ENCODE data around the gene THPO.
"Not testable (repeated sequence)": the region's sequence is repeated elsewhere in the genome, so short reads cannot be mapped to it uniquely, and the experiment has no call there.

THPO gene

DNA sequence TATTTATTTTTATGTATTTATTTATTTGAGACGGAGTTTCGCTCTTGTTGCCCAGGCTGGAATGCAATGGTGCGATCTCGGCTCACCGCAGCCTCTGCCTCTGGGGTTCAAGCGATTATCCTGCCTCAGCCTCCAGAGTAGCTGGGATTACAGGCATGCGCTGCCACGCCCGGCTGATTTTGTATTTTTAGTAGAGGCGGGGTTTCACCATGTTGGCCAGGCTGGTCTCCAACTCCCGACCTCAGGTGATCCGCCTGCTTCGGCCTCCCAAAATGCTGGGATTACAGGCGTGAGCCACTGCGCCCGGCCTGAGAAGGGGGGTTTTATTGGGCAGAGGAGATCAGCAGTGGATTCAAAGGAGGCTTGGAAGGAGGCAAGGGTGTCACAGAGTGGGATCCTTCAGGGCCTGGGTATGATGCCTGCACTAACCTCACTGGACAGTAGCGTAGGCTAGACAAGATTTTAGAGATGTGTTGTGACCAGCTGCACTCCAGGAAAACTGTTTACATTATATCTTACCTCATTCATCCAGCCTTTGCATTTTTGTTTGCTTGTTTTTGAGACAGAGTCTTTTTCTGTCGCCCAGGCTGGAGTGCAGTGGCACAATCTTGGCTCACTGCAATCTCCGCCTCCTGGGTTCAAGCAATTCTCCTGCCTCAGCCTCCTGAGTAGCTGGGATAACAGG, 38.4 kb downstream of the THPO start:
- H3K4me1 Mint-ChIP-seq (ENCODE audit: low read depth), result peaks cover 29% of the 10 kb centered on the region
- H3K36me3 Mint-ChIP-seq (ENCODE audit: low read depth); H3K27me3 Mint-ChIP-seq; H3K4me3 Mint-ChIP-seq; H3K9me3 Mint-ChIP-seq; H3K27ac Mint-ChIP-seq: not testable (repeated sequence)

DNA sequence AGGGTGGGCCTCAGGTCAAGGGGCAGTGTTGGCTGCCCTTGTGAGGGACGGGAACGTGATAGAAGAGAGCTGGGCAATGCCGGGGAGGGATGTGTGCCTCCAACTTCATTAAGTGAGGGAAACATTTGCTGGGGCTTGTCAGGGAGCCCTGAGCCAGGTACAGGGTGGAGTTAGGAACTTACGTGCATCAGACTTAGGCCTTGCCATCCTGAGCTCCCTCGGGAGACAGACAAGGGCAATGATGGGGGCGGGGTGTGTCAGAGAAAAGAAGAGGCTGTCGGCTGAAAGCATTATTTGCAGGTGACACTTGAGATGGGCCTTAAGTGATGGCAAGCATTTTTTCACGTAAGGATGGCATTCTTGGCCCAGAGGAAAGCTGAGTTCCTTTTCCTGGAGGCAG, 39.0 kb downstream of the THPO start:
- Mint-ChIP-seq H3K4me3 (no peak overlapping the region), H3K27me3 (no peaks in the 10 kb centered on the region), H3K9me3 (no peaks in the 10 kb centered on the region), H3K4me1 (ENCODE audit: low read depth) (peaks cover 35% of the 10 kb centered on the region), H3K27ac (no peak overlapping the region), H3K36me3 (ENCODE audit: low read depth) (peaks cover 14% of the 10 kb centered on the region)

DNA sequence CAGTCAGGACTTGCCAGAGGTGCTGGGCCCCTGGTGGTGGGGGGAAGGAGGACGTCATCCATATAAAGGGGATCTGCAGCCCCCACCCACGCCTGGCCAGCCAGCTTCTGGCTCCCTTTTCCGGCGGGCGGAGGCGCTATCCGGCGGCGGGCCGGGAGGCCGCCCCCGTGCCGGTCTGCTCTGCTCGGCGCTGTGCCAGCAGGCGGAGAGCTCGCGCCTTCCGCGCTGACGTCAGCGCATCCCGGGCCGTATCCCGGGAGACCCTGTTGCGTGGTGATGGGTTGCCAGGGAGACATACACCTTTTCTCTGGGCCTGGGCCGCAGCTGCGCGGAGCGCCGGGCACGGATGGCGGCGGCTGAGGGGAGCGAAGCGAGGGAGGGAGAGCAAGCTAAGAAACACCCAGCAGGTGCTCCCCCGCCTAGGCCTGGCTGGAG, 39.5 kb downstream of the THPO start:
- Mint-ChIP-seq H3K27ac (no peak overlapping the region), H3K4me3 (no peak overlapping the region), H3K4me1 (ENCODE audit: low read depth) (peaks cover 40% of the 10 kb centered on the region), H3K9me3 (no peaks in the 10 kb centered on the region), H3K36me3 (ENCODE audit: low read depth) (peaks cover 18% of the 10 kb centered on the region), H3K27me3 (no peaks in the 10 kb centered on the region)

DNA sequence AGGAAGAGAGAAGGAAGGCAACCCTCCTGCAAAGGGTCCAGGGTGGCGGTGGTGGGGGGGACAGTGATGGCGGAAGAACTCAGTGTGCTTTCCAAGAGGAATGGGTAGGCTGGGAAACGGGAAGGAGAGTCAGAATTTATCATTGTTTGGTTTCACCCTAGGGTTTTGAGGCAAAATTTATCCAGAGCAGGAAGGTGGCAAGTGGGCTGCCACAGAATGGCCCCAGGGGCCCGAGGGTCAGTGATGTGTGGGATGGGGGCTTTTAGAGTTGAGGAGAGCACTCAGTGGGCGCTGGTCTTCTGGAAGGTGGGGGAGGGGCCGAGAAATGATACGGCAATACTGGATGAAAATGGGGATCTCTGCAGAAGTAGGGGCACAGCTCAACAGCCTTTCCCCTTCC, 40.0 kb downstream of the THPO start:
- Mint-ChIP-seq H3K36me3 (ENCODE audit: low read depth) (peaks cover 24% of the 10 kb centered on the region), H3K27me3 (no peaks in the 10 kb centered on the region), H3K27ac (no peak overlapping the region)

DNA sequence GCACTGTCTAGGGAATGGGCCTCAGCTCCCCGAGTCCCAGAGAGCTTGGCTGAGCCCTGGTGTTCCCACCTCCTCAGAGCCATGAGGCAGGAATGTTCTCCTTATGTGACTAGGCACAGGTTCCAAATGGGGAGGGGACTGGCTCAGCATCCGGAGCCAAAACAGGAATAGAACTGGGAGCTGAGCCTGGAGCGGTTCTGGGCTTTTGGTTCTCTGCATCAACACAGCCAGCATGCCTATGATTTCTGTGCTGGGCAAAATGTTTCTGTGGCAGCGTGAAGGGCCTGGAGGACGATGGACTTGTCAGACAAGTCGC, 40.6 kb downstream of the THPO start, which contains the start of gene FAM131A:
Gene FAM131A, plus strand, starts transcription at position 202 of the 316 bp plus-strand sequence. Its CDS starts 31 bp downstream, at position 233.
- Mint-ChIP-seq H3K36me3 (ENCODE audit: low read depth) (peaks cover 30% of the 10 kb centered on the region), H3K9me3 (no peaks in the 10 kb centered on the region), H3K4me1 (ENCODE audit: low read depth) (peaks cover 52% of the 10 kb centered on the region)

More for the DNA sequence above, 40.0 kb downstream of the THPO start:
- H3K4me1 Mint-ChIP-seq (ENCODE audit: low read depth), result peaks cover 45% of the 10 kb centered on the region
- no peak overlapping the region for H3K4me3 Mint-ChIP-seq
- no peaks in the 10 kb centered on the region for H3K9me3 Mint-ChIP-seq

DNA sequence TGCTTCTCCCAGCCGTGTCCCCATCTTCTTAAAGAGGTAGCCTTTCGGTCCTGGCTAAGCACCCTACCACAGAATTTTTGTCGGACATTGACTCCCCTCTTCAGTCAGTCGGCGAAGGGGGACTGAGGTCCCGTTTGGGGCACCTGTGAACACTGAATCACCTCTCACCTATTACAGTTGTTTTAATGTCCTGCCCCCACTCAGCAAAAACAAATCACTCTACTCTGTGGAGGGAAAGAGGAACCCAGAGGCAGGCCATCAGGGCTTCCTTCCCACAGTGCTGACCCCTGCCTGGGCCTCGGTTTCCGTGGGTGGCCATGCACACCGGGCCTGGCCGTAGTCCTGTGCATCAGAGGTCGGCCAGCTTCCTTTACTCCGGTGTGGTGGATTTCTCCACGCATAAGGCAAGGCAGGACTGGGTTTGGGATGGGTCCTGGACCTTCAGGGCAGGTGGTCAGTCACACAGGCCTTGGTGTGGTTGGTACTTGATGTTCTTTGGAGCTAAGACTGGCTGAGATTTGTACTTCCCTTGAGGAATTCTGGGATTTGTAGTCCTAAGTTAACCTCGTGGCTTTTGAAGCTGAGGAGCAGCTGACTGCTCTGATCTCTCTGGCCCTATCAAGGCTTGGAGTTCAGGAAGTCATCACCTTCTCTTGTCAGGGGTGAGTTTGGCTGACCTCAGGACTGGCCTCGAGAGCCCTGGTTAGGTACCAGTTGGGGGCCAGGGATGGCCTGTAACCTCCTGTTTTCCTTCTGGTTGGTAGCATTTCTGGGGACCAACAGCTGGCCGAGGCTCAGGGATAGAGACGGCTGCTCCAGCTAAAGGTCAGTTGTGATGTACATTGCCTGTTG, 41.2 kb downstream of the THPO start:
- Mint-ChIP-seq H3K4me1 (ENCODE audit: low read depth) (peaks cover 57% of the 10 kb centered on the region), H3K27me3 (no peaks in the 10 kb centered on the region), H3K36me3 (ENCODE audit: low read depth) (peaks cover 36% of the 10 kb centered on the region), H3K4me3 (peak overlapping the region; percentile 88), H3K9me3 (no peaks in the 10 kb centered on the region), H3K27ac (peak overlapping the region; percentile 81)

More for the DNA sequence above, 40.6 kb downstream of the THPO start, which contains the start of gene FAM131A:
- Mint-ChIP-seq H3K4me3 (peak within 1 kb of the TSS; percentile 88), H3K27ac (peak within 1 kb of the TSS; percentile 81), H3K27me3 (no peaks in the 10 kb centered on the region)

DNA sequence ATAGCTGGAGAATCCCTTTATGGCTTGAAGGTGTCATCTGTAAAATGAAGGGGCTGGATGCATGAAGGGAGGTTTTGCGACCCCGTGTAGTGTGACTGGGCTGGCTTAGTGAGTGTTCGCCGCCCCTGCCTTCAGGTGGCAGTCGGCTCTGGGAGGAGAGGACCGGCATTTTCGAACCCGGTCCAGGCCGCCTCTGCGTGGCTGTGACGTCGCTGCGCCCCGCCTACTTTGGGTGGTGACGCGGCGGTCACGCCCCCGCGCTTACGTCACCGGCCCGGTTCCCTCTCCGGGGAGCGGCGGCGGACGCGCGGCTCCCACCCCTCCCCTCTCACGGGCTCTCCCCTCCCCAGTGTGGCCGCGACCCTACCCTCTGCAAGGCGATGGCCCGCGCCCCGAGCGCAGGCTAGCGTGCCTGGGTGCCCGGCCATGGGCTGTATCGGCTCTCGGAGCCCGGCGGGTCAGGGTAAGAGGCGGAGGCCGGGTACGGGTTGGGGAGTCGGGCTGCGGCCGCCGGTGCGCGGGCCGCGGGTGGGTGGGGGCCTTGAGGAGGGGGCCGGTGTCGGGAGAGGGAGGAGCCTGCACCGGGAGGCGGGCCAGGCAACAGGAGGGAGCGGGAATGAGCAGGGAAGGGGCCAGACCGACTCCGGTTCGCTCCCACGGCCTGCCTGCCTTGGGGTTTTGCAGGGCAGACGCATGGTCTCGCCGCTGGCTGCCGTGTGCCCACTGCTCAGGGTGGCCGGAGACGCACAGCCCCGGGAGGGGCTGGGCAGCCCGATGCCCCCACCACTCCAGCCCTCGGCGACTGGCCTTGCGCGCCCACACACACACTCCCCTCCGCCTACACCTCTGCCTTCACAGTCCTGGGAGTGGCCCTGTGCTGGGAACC, 42.1 kb downstream of the THPO start:
- Mint-ChIP-seq H3K36me3 (ENCODE audit: low read depth) (peaks cover 45% of the 10 kb centered on the region), H3K9me3 (no peaks in the 10 kb centered on the region), H3K27ac (peak overlapping the region; percentile 88), H3K4me3 (peak overlapping the region; percentile 88), H3K4me1 (ENCODE audit: low read depth) (peaks cover 66% of the 10 kb centered on the region), H3K27me3 (no peaks in the 10 kb centered on the region)

DNA sequence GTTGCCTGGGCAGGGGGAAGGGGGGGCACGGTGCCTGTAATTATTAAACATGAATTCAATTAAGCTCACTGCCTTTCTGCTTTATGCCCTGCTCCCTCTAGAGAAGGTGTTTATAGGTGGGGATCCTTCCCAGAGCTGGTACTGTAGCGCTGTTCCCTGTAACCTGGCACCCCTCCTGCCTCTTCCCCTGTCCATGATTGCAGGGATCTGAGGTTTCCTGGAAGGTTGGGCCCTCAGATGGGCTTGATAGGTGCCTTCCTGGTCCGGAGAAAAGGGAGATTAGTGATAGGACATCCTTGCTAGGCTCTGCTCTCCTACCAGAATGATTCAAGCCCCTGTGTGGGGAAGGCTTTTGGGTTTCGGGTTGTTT, 42.7 kb downstream of the THPO start:
- H3K4me3 Mint-ChIP-seq, result peak overlapping the region; percentile 88

DNA sequence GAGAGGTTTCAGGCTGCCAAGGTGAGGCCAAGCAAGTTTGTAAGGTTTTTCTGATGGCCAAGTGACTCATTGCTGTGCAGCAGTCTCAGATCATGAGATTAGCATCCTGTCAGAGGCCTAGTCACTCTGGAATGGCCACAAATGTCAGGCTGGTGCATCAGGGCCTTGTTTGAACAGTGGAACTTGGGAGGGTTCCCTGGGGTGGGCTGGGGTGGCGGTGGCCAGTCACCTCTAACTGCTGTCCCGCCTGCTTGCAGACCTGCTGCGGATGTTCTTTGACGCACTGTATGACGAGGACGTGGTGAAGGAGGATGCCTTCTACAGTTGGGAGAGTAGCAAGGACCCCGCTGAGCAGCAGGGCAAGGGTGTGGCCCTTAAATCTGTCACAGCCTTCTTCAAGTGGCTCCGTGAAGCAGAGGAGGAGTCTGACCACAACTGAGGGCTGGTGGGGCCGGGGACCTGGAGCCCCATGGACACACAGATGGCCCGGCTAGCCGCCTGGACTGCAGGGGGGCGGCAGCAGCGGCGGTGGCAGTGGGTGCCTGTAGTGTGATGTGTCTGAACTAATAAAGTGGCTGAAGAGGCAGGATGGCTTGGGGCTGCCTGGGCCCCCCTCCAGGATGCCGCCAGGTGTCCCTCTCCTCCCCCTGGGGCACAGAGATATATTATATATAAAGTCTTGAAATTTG, 43.4 kb downstream of the THPO start:
- Mint-ChIP-seq H3K27ac (peak overlapping the region; percentile 96), H3K4me1 (ENCODE audit: low read depth) (peaks cover 74% of the 10 kb centered on the region), H3K36me3 (ENCODE audit: low read depth) (peaks cover 55% of the 10 kb centered on the region), H3K27me3 (no peaks in the 10 kb centered on the region), H3K9me3 (no peaks in the 10 kb centered on the region), H3K4me3 (peak overlapping the region; percentile 60)

More for the DNA sequence above, 42.7 kb downstream of the THPO start:
- Mint-ChIP-seq H3K36me3 (ENCODE audit: low read depth) (peaks cover 50% of the 10 kb centered on the region), H3K9me3 (no peaks in the 10 kb centered on the region), H3K27ac (peak overlapping the region; percentile 88), H3K4me1 (ENCODE audit: low read depth) (peaks cover 70% of the 10 kb centered on the region), H3K27me3 (no peaks in the 10 kb centered on the region)

DNA sequence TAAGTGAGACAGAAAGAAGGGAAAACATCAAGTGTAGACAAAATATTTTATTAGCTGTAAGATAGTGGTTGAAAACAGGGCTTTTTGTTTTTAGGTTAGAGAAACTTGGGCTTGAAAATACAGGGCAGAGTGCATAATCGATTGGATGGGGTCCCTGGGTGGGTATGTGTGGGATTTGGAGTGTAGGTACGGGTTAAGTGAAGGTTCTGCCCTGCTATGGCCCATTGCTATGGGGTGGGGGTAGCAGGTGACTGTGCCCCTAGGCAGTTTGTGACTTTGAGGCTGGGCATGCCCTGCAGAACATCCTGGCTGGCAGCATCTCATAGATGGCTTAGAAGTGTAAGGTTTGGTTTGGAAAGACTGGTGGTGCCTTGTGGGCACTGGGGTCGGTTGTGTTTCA, 44.3 kb downstream of the THPO start:
- Mint-ChIP-seq H3K27me3 (no peaks in the 10 kb centered on the region), H3K4me3 (peak overlapping the region; percentile 15), H3K9me3 (no peaks in the 10 kb centered on the region), H3K36me3 (ENCODE audit: low read depth) (peaks cover 65% of the 10 kb centered on the region), H3K4me1 (ENCODE audit: low read depth) (peaks cover 80% of the 10 kb centered on the region), H3K27ac (peak overlapping the region; percentile 84)

DNA sequence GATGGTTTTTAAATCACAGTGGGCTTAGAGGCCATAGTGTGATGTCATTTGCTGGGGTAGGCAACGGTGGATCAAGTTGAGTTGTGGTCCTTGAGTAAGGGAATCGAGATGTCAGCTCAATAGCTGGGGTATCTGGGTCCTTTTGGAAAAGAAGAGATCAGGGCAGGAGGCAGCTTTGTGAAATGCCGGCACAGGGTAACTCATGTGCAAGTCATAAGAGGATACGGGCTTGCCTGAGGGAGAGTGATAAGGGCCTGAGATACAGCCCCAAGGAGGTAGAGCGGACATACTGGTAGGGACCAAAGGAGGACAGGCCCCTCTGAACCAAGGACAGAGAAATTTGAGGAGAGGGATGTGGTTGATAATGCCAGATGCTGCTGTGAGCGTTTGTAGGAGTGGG, 44.8 kb downstream of the THPO start:
- H3K27me3 Mint-ChIP-seq, result no peaks in the 10 kb centered on the region
- H3K4me3 Mint-ChIP-seq, result peak overlapping the region; percentile 17
- peak overlapping the region; percentile 84 for H3K27ac Mint-ChIP-seq
- peaks cover 69% of the 10 kb centered on the region for H3K36me3 Mint-ChIP-seq (ENCODE audit: low read depth)
- no peaks in the 10 kb centered on the region for H3K9me3 Mint-ChIP-seq
- H3K4me1 Mint-ChIP-seq (ENCODE audit: low read depth), result peaks cover 79% of the 10 kb centered on the region

DNA sequence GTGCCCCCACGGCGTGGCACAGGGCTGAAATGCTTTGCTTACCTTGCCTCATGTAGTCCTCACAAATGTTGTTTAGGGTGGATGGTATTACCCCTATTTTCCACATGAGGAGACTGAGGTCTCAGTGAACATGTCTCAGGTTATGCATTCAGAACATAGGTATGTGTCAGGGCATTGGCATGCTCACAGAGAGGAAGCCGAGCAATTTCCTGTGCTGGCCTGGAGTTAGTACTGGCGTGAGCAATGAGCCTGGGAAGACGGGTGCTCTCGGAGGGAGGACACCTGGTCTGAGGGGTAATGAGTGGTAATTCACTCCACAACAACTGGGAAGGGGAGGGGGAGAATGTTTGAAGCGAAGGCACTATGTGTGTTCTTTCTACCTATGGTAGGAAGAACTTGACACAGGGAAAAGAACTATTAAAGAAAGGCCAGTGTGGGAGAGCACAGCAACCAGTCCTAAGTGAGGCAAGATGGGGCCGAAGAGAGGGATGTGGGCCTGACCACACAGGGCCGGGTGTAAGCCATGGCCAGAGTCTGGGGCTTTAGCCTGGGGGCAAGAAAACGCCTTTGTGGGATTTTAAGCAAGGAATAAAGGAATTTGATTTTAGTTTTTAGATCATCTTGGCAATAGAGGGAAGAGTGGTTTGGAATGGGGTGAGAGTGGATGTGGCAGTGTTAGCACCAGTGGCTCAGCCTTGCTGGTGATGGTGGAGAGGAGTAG, 45.5 kb downstream of the THPO start:
- no peak overlapping the region for H3K4me3 Mint-ChIP-seq
- peak overlapping the region; percentile 84 for H3K27ac Mint-ChIP-seq
- no peaks in the 10 kb centered on the region for H3K9me3 Mint-ChIP-seq
- peaks cover 72% of the 10 kb centered on the region for H3K4me1 Mint-ChIP-seq (ENCODE audit: low read depth)
- peaks cover 75% of the 10 kb centered on the region for H3K36me3 Mint-ChIP-seq (ENCODE audit: low read depth)
- H3K27me3 Mint-ChIP-seq, result no peaks in the 10 kb centered on the region

DNA sequence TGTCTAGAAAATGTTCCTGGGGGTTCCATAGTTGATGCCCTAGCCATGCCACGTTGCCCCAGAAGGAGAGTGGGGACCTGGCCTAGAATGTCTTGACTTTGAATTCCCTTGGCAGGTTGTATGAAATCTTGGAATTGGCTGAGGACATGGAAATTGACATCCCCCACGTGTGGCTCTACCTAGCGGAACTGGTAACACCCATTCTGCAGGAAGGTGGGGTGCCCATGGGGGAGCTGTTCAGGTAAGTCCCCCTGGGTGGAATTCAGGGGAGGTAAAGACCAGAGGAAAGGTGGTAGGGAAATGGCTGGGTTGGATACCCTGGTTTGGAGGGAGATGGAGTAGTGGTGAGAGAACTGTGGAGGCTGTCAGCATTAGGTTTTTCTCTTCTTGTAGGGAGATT, 49.5 kb downstream of the THPO start:
- no peaks in the 10 kb centered on the region for H3K9me3 Mint-ChIP-seq
- peaks cover 94% of the 10 kb centered on the region for H3K36me3 Mint-ChIP-seq (ENCODE audit: low read depth)
- no peak overlapping the region for H3K4me3 Mint-ChIP-seq
- H3K27me3 Mint-ChIP-seq, result no peaks in the 10 kb centered on the region
- H3K27ac Mint-ChIP-seq, result peak overlapping the region; percentile 81
- peaks cover 62% of the 10 kb centered on the region for H3K4me1 Mint-ChIP-seq (ENCODE audit: low read depth)

DNA sequence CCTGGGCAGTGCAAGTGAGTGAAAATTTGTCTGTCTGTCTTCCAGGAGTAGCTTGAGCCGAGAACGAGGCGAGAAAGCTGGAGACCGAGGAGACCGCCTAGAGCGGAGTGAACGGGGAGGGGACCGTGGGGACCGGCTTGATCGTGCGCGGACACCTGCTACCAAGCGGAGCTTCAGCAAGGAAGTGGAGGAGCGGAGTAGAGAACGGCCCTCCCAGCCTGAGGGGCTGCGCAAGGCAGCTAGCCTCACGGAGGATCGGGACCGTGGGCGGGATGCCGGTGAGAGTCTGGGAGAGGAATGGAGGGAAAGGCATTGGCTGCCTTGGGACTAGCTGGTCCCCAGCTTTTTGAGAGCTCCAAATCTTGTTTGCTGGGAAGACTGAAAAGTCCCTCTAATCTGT, 50.8 kb downstream of the THPO start:
- Mint-ChIP-seq H3K9me3 (no peaks in the 10 kb centered on the region), H3K27ac (peak overlapping the region; percentile 31), H3K36me3 (ENCODE audit: low read depth) (peaks cover 94% of the 10 kb centered on the region), H3K27me3 (no peaks in the 10 kb centered on the region), H3K4me1 (ENCODE audit: low read depth) (peaks cover 56% of the 10 kb centered on the region), H3K4me3 (no peak overlapping the region)
